ACC112 (cell line): Measurements from ENCODE around the gene LDLRAD3.

Experiments
- H2AFZ ChIP-seq: fragments of 200-600 bp; sonication (generic); one replicate; pipeline ENCODE4 v1.6.0; 2017; ENCODE audit warnings: antibody characterized with exemption, low read length; ENCODE audit not compliant: unreplicated experiment
- H3K27ac ChIP-seq: fragments of 200-600 bp; sonication (generic); 2 replicates; pipeline ENCODE4 v1.5.1; 2014; ENCODE audit warnings: low read depth, mild to moderate bottlenecking, antibody characterized with exemption, low read length, moderate library complexity
- H3K27me3 ChIP-seq: fragments of 200-600 bp; sonication (generic); 2 replicates; pipeline ENCODE4 v1.6.1; 2014; ENCODE audit warnings: mild to moderate bottlenecking, antibody characterized with exemption, low read length, moderate library complexity, mixed read lengths; ENCODE audit not compliant: insufficient read depth
- H3K36me3 ChIP-seq: fragments of 200-600 bp; sonication (generic); 2 replicates; pipeline ENCODE4 v1.6.1; 2016; ENCODE audit warnings: mild to moderate bottlenecking, antibody characterized with exemption, low read length, moderate library complexity, mixed read lengths; ENCODE audit not compliant: insufficient read depth
- H3K4me1 ChIP-seq: fragments of 200-600 bp; sonication (generic); one replicate; pipeline ENCODE4 v1.6.1; 2016; ENCODE audit warnings: low read length, mixed read lengths; ENCODE audit not compliant: insufficient read depth, unreplicated experiment, control insufficient read depth
- H3K4me3 ChIP-seq: fragments of 200-600 bp; sonication (generic); 2 replicates; pipeline ENCODE4 v1.5.1; 2014; ENCODE audit warnings: mild to moderate bottlenecking, low read depth, low read length
- H3K79me2 ChIP-seq: fragments of 200-600 bp; sonication (generic); one replicate; pipeline ENCODE4 v1.6.0; 2016; ENCODE audit warnings: low read length; ENCODE audit not compliant: control insufficient read depth, unreplicated experiment, insufficient read depth

LDLRAD3 gene

GRCh38 chr11:35992548-35992947 is 48.7 kb downstream of the LDLRAD3 start:
- Histone ChIP-seq H3K79me2 (peaks cover 43% of the 10 kb centered on the region), H3K4me3 (no peak overlapping the region), H2AFZ (no peak overlapping the region), H3K36me3 (peaks cover 12% of the 10 kb centered on the region; the same call in 1 of the 2 replicates), H3K4me1 (peaks cover 20% of the 10 kb centered on the region), H3K27ac (no peak overlapping the region), H3K27me3 (no peaks in the 10 kb centered on the region)

DNA sequence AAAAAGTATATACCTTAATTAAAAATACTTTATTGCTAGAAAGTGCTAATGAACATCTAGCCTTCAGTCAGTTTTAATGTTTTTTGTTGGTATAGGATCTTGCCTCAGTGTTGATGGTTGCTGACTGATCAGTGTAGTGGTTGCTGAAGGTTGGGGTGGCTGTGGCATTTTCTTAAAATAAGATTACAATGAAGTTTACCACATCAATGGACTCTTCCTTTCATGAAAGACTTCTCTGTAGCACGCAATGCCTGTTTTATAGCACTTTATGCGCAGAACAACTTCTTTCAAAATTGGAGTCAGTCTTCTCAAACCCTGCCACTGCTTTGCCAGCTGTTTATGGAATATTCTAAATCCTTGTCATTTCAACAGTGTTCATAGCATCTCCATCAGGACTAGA is 50.6 kb downstream of the LDLRAD3 start:
- peaks cover 12% of the 10 kb centered on the region; the same call in 1 of the 2 replicates for H3K36me3 ChIP-seq
- H2AFZ ChIP-seq = no peak overlapping the region
- no peak overlapping the region for H3K4me3 ChIP-seq
- H3K27ac ChIP-seq = no peak overlapping the region
- H3K27me3 ChIP-seq = no peaks in the 10 kb centered on the region
- H3K4me1 ChIP-seq = peaks cover 20% of the 10 kb centered on the region
- H3K79me2 ChIP-seq = peaks cover 43% of the 10 kb centered on the region

DNA sequence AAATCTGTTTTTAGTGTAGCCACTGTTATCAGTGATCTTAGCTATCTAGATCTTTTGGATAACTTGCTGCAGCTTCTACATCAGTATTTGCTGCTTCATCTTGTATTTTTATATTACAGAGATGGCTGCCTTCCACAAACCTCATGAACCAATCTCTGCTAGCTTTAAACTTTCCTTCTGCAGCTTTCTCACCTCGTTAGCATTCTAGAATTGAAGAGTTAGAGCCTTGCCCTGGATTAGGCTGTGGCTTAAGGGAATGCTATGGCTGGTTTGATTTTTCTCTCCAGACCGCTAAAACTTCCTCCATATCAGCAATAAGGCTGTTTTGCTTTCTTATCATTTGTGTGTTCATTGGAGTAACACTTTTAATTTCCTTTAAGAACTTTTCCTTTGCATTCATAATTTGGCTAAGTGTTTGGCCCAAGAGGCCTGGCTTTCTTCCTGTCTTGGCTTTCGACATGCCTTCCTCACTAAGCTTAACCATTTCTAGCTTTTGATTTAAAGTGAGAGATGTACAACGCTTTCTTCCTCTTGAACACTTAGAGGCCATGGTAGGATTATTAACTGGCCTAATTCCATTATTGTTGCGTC is 51.9 kb downstream of the LDLRAD3 start:
- Histone ChIP-seq H3K4me1 (peaks cover 20% of the 10 kb centered on the region), H2AFZ (no peak overlapping the region), H3K27ac (no peak overlapping the region), H3K4me3 (no peak overlapping the region), H3K27me3 (no peaks in the 10 kb centered on the region), H3K36me3 (peaks cover 12% of the 10 kb centered on the region; the same call in 1 of the 2 replicates), H3K79me2 (peaks cover 32% of the 10 kb centered on the region)

GRCh38 chr11:35997902-35998520 is 54.1 kb downstream of the LDLRAD3 start:
- H3K4me3 ChIP-seq = no peak overlapping the region
- no peak overlapping the region for H2AFZ ChIP-seq
- H3K27ac ChIP-seq = no peak overlapping the region
- peaks cover 28% of the 10 kb centered on the region for H3K79me2 ChIP-seq
- H3K36me3 ChIP-seq = peaks cover 13% of the 10 kb centered on the region; the same call in 1 of the 2 replicates
- H3K27me3 ChIP-seq = no peaks in the 10 kb centered on the region
- H3K4me1 ChIP-seq = peaks cover 3% of the 10 kb centered on the region

GRCh38 chr11:35998634-35999033 is 54.8 kb downstream of the LDLRAD3 start:
- Histone ChIP-seq H3K36me3 (peaks cover 19% of the 10 kb centered on the region; the same call in 1 of the 2 replicates), H3K4me1 (no peaks in the 10 kb centered on the region), H3K79me2 (peaks cover 26% of the 10 kb centered on the region), H3K27me3 (no peaks in the 10 kb centered on the region), H3K4me3 (no peak overlapping the region), H3K27ac (no peak overlapping the region), H2AFZ (no peak overlapping the region)

DNA sequence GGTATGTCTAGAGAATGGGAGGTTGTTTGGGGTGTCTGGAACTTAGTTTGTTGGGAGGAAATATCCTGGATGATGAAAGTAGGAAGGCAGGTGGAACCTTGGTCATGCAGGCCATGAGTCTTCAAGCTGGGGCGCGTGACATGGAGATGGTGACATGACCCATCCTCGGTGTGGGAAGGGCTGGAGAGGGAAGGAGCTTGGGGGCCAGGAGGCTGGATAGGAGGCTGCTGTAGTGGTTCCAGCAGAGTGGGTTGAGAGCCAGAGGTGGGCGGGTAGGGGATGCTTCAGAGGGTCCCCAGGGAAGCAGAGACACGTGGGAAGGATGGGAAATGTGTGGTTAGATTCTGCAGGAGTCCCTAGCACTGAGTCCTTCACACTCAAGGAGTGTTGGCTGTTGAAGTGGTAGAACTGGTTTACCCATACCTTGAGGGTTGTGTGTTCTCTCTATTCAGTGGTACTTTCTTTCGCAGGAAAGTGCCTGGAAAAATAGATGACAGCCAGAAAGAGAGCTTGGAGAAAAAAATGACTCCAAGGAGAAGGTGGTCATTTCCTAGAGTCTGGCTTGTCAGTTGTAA is 56.8 kb downstream of the LDLRAD3 start:
- no peaks in the 10 kb centered on the region for H3K27me3 ChIP-seq
- peaks cover 7% of the 10 kb centered on the region; the same call in 1 of the 2 replicates for H3K36me3 ChIP-seq
- no peak overlapping the region for H2AFZ ChIP-seq
- no peaks in the 10 kb centered on the region for H3K4me1 ChIP-seq
- H3K79me2 ChIP-seq = peaks cover 20% of the 10 kb centered on the region
- no peak overlapping the region for H3K4me3 ChIP-seq
- no peak overlapping the region for H3K27ac ChIP-seq

DNA sequence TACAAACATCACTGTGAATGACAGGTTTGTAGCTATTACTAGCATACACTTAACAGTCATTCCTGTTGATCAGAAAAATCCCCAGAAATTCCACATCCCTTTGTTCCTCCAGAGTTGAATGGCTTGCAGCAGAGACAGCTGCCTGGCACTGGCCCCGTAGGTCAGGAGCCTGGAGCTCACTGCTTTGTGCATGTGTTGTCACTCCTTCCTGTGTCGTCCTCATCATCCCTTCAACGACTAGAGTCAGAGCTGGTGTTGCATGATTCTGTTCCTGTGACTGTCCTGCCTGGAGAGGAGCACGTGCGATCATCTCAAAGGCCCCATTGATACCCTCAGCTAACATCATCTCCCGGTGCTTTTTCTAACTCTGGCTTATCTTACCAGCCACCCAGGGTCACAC is 58.3 kb downstream of the LDLRAD3 start:
- H3K4me3 ChIP-seq = no peak overlapping the region
- peaks cover 7% of the 10 kb centered on the region; the same call in 1 of the 2 replicates for H3K36me3 ChIP-seq
- no peak overlapping the region for H3K27ac ChIP-seq
- no peaks in the 10 kb centered on the region for H3K27me3 ChIP-seq
- H3K4me1 ChIP-seq = peaks cover 9% of the 10 kb centered on the region
- no peak overlapping the region for H2AFZ ChIP-seq
- H3K79me2 ChIP-seq = peaks cover 30% of the 10 kb centered on the region

- peaks cover 36% of the 10 kb centered on the region for H3K79me2 ChIP-seq
- no peaks in the 10 kb centered on the region for H3K27me3 ChIP-seq
- no peak overlapping the region for H3K4me3 ChIP-seq
- H2AFZ ChIP-seq = no peak overlapping the region
- H3K36me3 ChIP-seq = peaks cover 7% of the 10 kb centered on the region; the same call in 1 of the 2 replicates
- no peak overlapping the region for H3K27ac ChIP-seq
- peaks cover 15% of the 10 kb centered on the region for H3K4me1 ChIP-seq
Measured at GRCh38 chr11:36002796-36003195, 58.9 kb downstream of the LDLRAD3 start.

- Histone ChIP-seq H3K4me3 (no peak overlapping the region), H3K36me3 (peaks cover 7% of the 10 kb centered on the region; the same call in 1 of the 2 replicates), H3K4me1 (peaks cover 44% of the 10 kb centered on the region), H3K79me2 (peaks cover 47% of the 10 kb centered on the region), H2AFZ (no peak overlapping the region), H3K27me3 (no peaks in the 10 kb centered on the region), H3K27ac (no peak overlapping the region)
Measured at GRCh38 chr11:36006556-36006955, 62.7 kb downstream of the LDLRAD3 start.

DNA sequence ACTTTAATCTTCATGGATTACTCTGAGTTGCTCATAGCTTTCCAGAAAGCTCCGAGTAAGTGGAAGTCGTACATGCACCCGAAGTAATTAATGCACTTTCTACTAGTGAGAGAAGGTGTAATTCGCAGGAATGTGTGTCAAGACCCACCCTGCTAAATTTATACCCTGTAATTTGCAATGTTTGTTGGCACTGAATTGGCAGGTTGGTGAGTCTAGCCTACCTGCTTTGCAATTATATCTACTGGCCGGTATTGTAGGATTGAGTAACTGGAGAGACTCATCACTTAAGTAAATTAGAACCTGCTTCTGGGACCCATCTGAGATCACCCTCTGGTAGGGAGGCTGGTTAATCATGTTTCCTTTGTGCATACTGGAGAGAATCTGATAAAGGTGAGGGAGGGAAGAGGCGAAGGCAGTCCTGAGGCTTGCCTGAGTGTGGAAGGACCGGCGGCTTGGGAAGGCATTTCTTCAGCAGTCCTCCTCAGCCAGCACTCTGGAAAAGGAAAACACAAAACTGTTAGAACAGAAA is 63.3 kb downstream of the LDLRAD3 start:
- H2AFZ ChIP-seq = no peak overlapping the region
- no peak overlapping the region for H3K4me3 ChIP-seq
- no peaks in the 10 kb centered on the region for H3K27me3 ChIP-seq
- peaks cover 51% of the 10 kb centered on the region for H3K4me1 ChIP-seq
- H3K79me2 ChIP-seq = peaks cover 48% of the 10 kb centered on the region
- H3K27ac ChIP-seq = no peak overlapping the region
- H3K36me3 ChIP-seq = peaks cover 7% of the 10 kb centered on the region; the same call in 1 of the 2 replicates
